ENCODE data around the gene EFHD1. TPM values are rescaled to one million over a fixed set of nuclear protein-coding genes. Genes with fewer than 3 reads are reported as not detected.

The EFHD1 gene
- total RNA-seq, 1 donor from 2014 or later = 142 TPM

DNA sequence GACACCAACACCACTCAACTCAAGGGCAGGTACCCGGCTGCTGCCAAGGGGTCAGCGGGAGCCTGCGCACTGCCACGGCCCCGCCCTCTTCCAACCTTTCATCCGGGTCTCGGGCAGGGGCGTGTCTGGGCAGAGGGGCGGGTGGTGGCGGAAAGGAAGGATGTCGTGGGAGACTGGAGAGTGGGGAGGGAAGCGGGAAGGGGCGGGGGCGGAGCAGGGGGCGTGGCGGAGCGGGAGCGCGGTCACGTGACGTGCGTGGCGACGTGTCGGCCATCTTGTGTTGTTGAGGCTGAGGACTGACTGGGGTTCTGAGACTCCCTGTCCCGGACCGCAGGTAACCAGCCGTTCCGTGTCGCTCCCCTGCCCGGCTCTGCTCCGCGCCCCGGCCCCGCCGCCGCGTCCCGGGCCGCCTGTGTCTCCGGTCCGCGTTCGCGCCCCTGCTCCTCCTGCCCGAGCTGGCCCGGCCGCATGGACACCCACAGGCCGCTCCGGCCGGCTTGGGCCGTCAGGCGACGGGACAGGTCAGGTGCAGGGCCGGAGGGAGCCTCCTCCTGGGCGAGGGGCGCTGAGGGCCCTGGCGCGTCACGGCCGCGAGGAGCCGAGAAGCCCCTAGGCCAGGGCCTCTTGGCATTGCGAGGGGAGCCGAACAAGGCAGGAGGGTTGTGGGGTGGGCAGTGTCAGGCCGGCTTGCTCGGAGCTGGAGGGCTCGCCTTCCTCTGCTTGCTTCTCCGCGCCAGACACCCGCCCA lies 63.8 kb downstream of the EFHD1 start, which contains the start of gene GIGYF2:
Gene GIGYF2, plus strand, starts transcription at position 273 of the 748 bp plus-strand sequence. CDS start 37,867 bp downstream, outside the sequence.
- TF ChIP-seq, protein P1, sequence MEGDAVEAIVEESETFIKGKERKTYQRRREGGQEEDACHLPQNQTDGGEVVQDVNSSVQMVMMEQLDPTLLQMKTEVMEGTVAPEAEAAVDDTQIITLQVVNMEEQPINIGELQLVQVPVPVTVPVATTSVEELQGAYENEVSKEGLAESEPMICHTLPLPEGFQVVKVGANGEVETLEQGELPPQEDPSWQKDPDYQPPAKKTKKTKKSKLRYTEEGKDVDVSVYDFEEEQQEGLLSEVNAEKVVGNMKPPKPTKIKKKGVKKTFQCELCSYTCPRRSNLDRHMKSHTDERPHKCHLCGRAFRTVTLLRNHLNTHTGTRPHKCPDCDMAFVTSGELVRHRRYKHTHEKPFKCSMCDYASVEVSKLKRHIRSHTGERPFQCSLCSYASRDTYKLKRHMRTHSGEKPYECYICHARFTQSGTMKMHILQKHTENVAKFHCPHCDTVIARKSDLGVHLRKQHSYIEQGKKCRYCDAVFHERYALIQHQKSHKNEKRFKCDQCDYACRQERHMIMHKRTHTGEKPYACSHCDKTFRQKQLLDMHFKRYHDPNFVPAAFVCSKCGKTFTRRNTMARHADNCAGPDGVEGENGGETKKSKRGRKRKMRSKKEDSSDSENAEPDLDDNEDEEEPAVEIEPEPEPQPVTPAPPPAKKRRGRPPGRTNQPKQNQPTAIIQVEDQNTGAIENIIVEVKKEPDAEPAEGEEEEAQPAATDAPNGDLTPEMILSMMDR (IDR thresholded peaks at IDR 0.05) = no peak
- peak; percentile 92 to 98 for DNase-seq (ENCODE audit: low spot score in 2 of 2)
- H3K4me1 ChIP-seq = peaks cover 7 to 22% of the 10 kb centered on the region in 2 donors
- H3K27ac ChIP-seq = peak within 1 kb of the TSS; percentile 93 to 96
- no peaks in the 10 kb centered on the region for H3K36me3 ChIP-seq
- H3K27me3 ChIP-seq = no peaks in the 10 kb centered on the region
- intact Hi-C loops (cut with DNase I) = loop anchor here (1.0 to 2.0 kb wide), 5 partner anchors 28 to 554 kb away; partner anchors contain the start of genes ATG16L1, EFHD1, EIF4E2 and TIGD1
- no peaks in the 10 kb centered on the region for H3K9me3 ChIP-seq
- peak within 1 kb of the TSS; percentile 83 to 98 for H3K4me3 ChIP-seq

DNA sequence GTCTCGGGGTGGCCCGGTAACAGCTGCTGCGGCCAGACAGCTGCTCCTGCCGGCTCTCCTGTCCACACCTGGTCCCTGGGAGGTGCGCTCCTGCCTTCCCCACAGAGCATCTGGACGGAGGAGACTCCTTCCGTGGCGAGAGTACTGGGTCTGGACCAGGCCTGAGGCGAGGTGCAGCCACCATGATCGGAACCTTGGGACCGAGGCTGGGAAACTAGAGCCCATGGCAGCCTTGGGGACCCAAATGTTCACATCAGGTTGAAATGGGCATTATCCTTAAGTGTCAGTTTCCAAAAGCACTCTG lies 64.4 kb downstream of the EFHD1 start:
- peak overlapping the region; percentile 83 to 98 for H3K4me3 ChIP-seq
- H3K27me3 ChIP-seq = no peaks in the 10 kb centered on the region
- no peaks in the 10 kb centered on the region for H3K36me3 ChIP-seq
- H3K4me1 ChIP-seq = peaks cover 7 to 25% of the 10 kb centered on the region in 2 donors
- intact Hi-C loops (cut with DNase I) = loop anchor here (1.0 to 2.0 kb wide), 5 partner anchors 29 to 554 kb away; partner anchors contain the start of genes ATG16L1, EFHD1, EIF4E2 and TIGD1
- peak in 1 of 2 donors; percentile 69 for DNase-seq (ENCODE audit: low spot score in 2 of 2)
- no peaks in the 10 kb centered on the region for H3K9me3 ChIP-seq
- TF ChIP-seq, protein P1 (IDR thresholded peaks at IDR 0.05) = no peak
- H3K27ac ChIP-seq = peak overlapping the region; percentile 93 to 96

DNA sequence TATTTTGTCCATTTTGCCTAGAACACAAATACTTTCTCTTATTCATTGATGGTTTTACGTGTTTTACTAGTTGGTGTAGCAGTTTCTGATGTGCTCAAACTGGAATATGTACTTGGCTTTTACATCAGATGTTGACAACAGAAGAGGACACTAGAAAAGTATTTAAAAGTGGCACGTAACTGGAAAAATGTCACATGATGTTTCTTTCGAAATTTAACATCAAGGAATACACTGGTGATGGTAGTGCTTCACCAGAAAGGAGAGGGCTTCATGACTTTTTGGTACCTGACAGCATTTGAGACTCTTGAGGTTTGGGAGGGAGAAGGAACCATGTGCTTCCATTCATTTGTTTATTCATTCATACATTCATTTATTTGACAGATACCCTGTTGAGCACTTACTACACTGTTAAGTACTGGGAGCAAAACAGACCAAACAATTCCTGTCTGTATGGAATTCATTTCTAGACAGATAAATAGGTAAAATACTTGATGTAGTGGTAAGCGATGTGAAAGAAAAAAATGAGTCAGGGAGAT lies 65.2 kb downstream of the EFHD1 start:
- Histone ChIP-seq H3K9me3 (no peaks in the 10 kb centered on the region), H3K27ac (peak overlapping the region in 1 of 2 donors; percentile 93), H3K4me1 (peaks cover 7 to 25% of the 10 kb centered on the region in 2 donors), H3K27me3 (no peaks in the 10 kb centered on the region), H3K36me3 (peaks cover 0 to 5% of the 10 kb centered on the region in 2 donors), H3K4me3 (peak overlapping the region; percentile 83 to 98)
- intact Hi-C loops (cut with DNase I) = no loop called here
- TF ChIP-seq, protein P1 (IDR thresholded peaks at IDR 0.05) = no peak
- no peak for DNase-seq (ENCODE audit: low spot score in 2 of 2)

DNA sequence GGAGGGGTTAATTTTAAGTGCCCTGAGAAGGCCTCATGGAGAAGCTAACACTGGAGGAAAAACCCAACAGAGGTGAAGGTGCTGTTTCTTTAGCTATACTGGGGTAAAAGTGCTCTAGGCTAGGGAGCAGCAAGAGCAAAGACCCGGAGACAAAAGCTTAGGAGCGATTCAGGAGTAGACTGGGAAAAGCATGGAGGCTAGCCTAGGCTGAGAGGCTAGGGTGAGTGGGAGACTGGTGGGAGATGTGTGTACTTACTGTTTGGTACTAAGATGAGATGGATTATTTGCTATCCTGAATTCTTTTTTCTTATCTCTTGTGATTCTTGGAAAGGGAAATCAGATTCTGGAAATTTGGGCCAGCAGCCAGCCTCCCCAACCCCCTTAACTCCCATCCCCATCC lies 65.7 kb downstream of the EFHD1 start:
- H3K4me3 ChIP-seq = peak overlapping the region in 1 of 2 donors; percentile 22
- peaks cover 7 to 25% of the 10 kb centered on the region in 2 donors for H3K4me1 ChIP-seq
- peaks cover 4 to 8% of the 10 kb centered on the region in 2 donors for H3K36me3 ChIP-seq
- intact Hi-C loops (cut with DNase I) = no loop called here
- no peak for DNase-seq (ENCODE audit: low spot score in 2 of 2)
- no peak overlapping the region for H3K27ac ChIP-seq
- no peaks in the 10 kb centered on the region for H3K9me3 ChIP-seq
- no peaks in the 10 kb centered on the region for H3K27me3 ChIP-seq
- TF ChIP-seq, protein P1 (IDR thresholded peaks at IDR 0.05) = no peak

DNA sequence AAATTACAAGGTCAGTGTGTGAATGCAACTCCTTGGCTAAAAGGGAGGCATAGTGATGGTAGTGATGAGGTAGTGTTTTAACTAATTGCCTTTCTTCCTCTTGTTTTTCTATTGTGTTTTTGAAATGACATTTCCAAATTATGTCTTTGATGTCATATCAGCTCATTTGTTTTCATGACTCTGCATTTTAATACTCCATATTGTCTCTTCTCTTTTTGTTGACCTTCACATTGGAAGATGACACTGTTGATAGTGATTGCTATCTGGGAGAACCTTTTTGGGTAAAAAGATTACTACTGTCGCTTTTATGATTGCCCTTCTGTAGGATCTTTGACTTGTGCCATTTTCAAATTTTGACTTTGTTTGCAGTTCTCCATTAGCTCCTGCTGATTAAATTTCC lies 66.8 kb downstream of the EFHD1 start:
- DNase-seq (ENCODE audit: low spot score in 2 of 2) = no peak
- Histone ChIP-seq H3K27ac (no peak overlapping the region), H3K4me3 (peak overlapping the region in 1 of 2 donors; percentile 11), H3K4me1 (peaks cover 7 to 25% of the 10 kb centered on the region in 2 donors), H3K27me3 (no peaks in the 10 kb centered on the region), H3K36me3 (peaks cover 4 to 15% of the 10 kb centered on the region in 2 donors), H3K9me3 (no peaks in the 10 kb centered on the region)
- TF ChIP-seq, protein P1 (IDR thresholded peaks at IDR 0.05) = no peak
- intact Hi-C loops (cut with DNase I) = no loop called here

Measured in ascending aorta (tissue), 2 donors.